Retina (tissue), 1 donor: Measurements from ENCODE around the gene PDXDC1.
"Not testable (repeated sequence)": the region's sequence is repeated elsewhere in the genome, so short reads cannot be mapped to it uniquely, and the experiment has no call there.

Experiments used
- DNase-seq: peaks from one replicate; pipeline ENCODE4 v3.0.0-alpha.2; 2016

PDXDC1 gene

GRCh38 chr16:15021429-15021828 is 46.6 kb downstream of the PDXDC1 start:
- DNase-seq, result not testable (repeated sequence)

- DNase-seq, result not testable (repeated sequence)
Measured at GRCh38 chr16:15022194-15022593, 47.4 kb downstream of the PDXDC1 start.

- not testable (repeated sequence) for DNase-seq
Measured at GRCh38 chr16:15023381-15024077, 48.7 kb downstream of the PDXDC1 start.

GRCh38 chr16:15024858-15025199 is 50.0 kb downstream of the PDXDC1 start:
- DNase-seq, result not testable (repeated sequence)

GRCh38 chr16:15025234-15025951 is 50.6 kb downstream of the PDXDC1 start:
- not testable (repeated sequence) for DNase-seq

- not testable (repeated sequence) for DNase-seq
Measured at GRCh38 chr16:15027051-15027450, 52.2 kb downstream of the PDXDC1 start.

- DNase-seq, result not testable (repeated sequence)
Measured at GRCh38 chr16:15027503-15028344, 52.9 kb downstream of the PDXDC1 start.

- DNase-seq, result not testable (repeated sequence)
Measured at GRCh38 chr16:15028345-15028715, 53.5 kb downstream of the PDXDC1 start.

- not testable (repeated sequence) for DNase-seq
Measured at GRCh38 chr16:15028801-15029698, 54.2 kb downstream of the PDXDC1 start.

GRCh38 chr16:15029749-15030148 is 54.9 kb downstream of the PDXDC1 start:
- not testable (repeated sequence) for DNase-seq

- no peak for DNase-seq
Measured at GRCh38 chr16:15031179-15031578, 56.4 kb downstream of the PDXDC1 start.

GRCh38 chr16:15031586-15031985 is 56.8 kb downstream of the PDXDC1 start:
- no peak for DNase-seq

GRCh38 chr16:15032547-15033308 is 57.9 kb downstream of the PDXDC1 start:
- DNase-seq, result no peak

GRCh38 chr16:15033309-15033707 is 58.5 kb downstream of the PDXDC1 start:
- DNase-seq, result no peak

- no peak for DNase-seq
Measured at GRCh38 chr16:15034266-15035162, 59.7 kb downstream of the PDXDC1 start.

GRCh38 chr16:15035163-15035729 is 60.4 kb downstream of the PDXDC1 start:
- DNase-seq, result no peak

GRCh38 chr16:15037003-15037402 is 62.2 kb downstream of the PDXDC1 start:
- no peak for DNase-seq

- DNase-seq, result no peak
Measured at GRCh38 chr16:15037745-15038144, 62.9 kb downstream of the PDXDC1 start.

GRCh38 chr16:15038689-15039088 is 63.9 kb downstream of the PDXDC1 start:
- no peak for DNase-seq
